Panc1 (cell line): Measurements from ENCODE around the gene PEX13. TPM values are rescaled to one million over a fixed set of nuclear protein-coding genes. Genes with fewer than 3 reads are reported as not detected.
"Not testable (repeated sequence)": the region's sequence is repeated elsewhere in the genome, so short reads cannot be mapped to it uniquely, and the experiment has no call there.

Experiments
- ATAC-seq: fragments of 200-7000 bp; cut with Tn5 transposase; 2 replicates; pipeline ENCODE4 v1.9.1; 2020; ENCODE audit warnings: mild to moderate bottlenecking, moderate library complexity
- BruUV-seq: library from RNA; stranded (reverse); fragments of 400-500 nt; replicated peaks from 2 replicates; lab custom pipeline; 2021; lab: Mats Ljungman, UMichigan
- CTCF ChIA-PET: fragments of 300-600 bp; sonication (Branson Sonifier 250); formaldehyde crosslinking; loops from one replicate; lab custom pipeline; 2022; ENCODE audit warnings: antibody characterized with exemption; lab: Charles Lee
- POLR2A ChIA-PET: fragments of 300-600 bp; sonication (Branson Sonifier 250); formaldehyde crosslinking; loops from one replicate; lab custom pipeline; 2022; ENCODE audit warnings: antibody characterized with exemption; lab: Charles Lee
- DNase-seq: peaks from one replicate; pipeline ENCODE4 v3.0.0-alpha.2; 2010; ENCODE audit warnings: low read depth, low spot score
- H3K27ac ChIP-seq: 2 replicates; pipeline ENCODE4 v1.5.1; 2011; ENCODE audit warnings: mild to moderate bottlenecking, low read length, inconsistent platforms
- H3K27me3 ChIP-seq: fragments of 200-500 bp; sonication (Bioruptor generic); 2 replicates; pipeline ENCODE4 v1.6.0; 2014; ENCODE audit warnings: low read length, inconsistent platforms; ENCODE audit not compliant: control insufficient read depth, insufficient read depth
- H3K36me3 ChIP-seq: fragments of 200-500 bp; sonication (Bioruptor generic); 2 replicates; pipeline ENCODE4 v1.5.1; 2014; ENCODE audit warnings: inconsistent platforms, mild to moderate bottlenecking, low read length, moderate library complexity; ENCODE audit not compliant: control insufficient read depth, insufficient read depth
- H3K4me1 ChIP-seq: 2 replicates; pipeline ENCODE4 v1.5.1; 2011; ENCODE audit warnings: inconsistent platforms, mild to moderate bottlenecking, low read length, moderate library complexity; ENCODE audit not compliant: control insufficient read depth, insufficient read depth
- H3K4me3 ChIP-seq, 2 experiments: 2 replicates each; pipeline ENCODE4 v1.5.1; 2011 to 2012; ENCODE audit warnings: low read depth in 2 of 2, low read length in 2 of 2, mild to moderate bottlenecking in 2 of 2, inconsistent platforms in 1 of 2, moderate library complexity in 1 of 2
- H3K9me3 ChIP-seq: fragments of 200-500 bp; sonication (Bioruptor generic); 2 replicates; pipeline ENCODE4 v1.5.1; 2014; ENCODE audit warnings: low read depth, mild to moderate bottlenecking, inconsistent platforms, low read length, moderate library complexity; ENCODE audit not compliant: control insufficient read depth, insufficient read depth
- CTCF ChIP-seq: fragments of 450-650 bp; IDR thresholded peaks from 2 replicates; pipeline ENCODE4 v1.5.1; 2017; ENCODE audit warnings: mild to moderate bottlenecking
- POLR2AphosphoS5 ChIP-seq: IDR thresholded peaks from 2 replicates; pipeline ENCODE4 v1.6.1; 2012; ENCODE audit warnings: mild to moderate bottlenecking, low read depth, low read length, moderate library complexity
- REST ChIP-seq, 2 experiments: IDR thresholded peaks; 2 replicates each; pipeline ENCODE4 v1.6.1; 2011 to 2012; ENCODE audit warnings: low read depth in 2 of 2, control low read depth in 1 of 2, low read length in 1 of 2, mild to moderate bottlenecking in 1 of 2, moderate library complexity in 1 of 2; ENCODE audit not compliant: insufficient read depth in 1 of 2
- SIN3A ChIP-seq: IDR thresholded peaks from 2 replicates; pipeline ENCODE4 v1.6.1; 2012; ENCODE audit warnings: low read depth, mild to moderate bottlenecking, low read length, moderate library complexity, borderline replicate concordance; ENCODE audit not compliant: insufficient read depth
- TCF7L2 ChIP-seq: IDR thresholded peaks from 2 replicates; pipeline ENCODE4 v1.6.1; 2011; ENCODE audit warnings: mild to moderate bottlenecking, low read depth, low read length, inconsistent platforms
- in situ Hi-C: cut with HindIII; loops from 2 replicates; pipeline ENCODE4 v1.10.0; 2016; ENCODE audit warnings: low sequenced_read_pairs, low pct_unique_long_range_greater_than_20kb
- intact Hi-C: fragments of 100-400 bp; cut with micrococcal nuclease; formaldehyde crosslinking; loops from one replicate; pipeline ENCODE4 v1.10.0; 2022; ENCODE audit not compliant: unreplicated experiment
- total RNA-seq: library from RNA; stranded (reverse); gene quantifications from one replicate; pipeline ENCODE4 v1.2.1, GENCODE V29; 2021; ENCODE audit not compliant: unreplicated experiment

The PEX13 gene
- total RNA-seq, 1 experiment from 2014 or later = 24.7 TPM

- in situ Hi-C loops = no loop called here
- H3K27ac ChIP-seq = no peak overlapping the region
- TF ChIP-seq REST (IDR thresholded peaks at IDR 0.05; ENCODE audit: insufficient read depth in 1 of 2, low read depth in 2 of 2, low read length in 1 of 2) (no peak), TCF7L2 (no peak), POLR2AphosphoS5 (no peak), CTCF (no peak), SIN3A (no peak)
- POLR2A ChIA-PET = no interaction called here
- CTCF ChIA-PET = no interaction called here
- H3K4me1 ChIP-seq = peaks cover 12% of the 10 kb centered on the region; the same call in 1 of the 2 replicates
- H3K4me3 ChIP-seq = no peak overlapping the region
- BruUV-seq = no TSS peak
- H3K27me3 ChIP-seq = no peaks in the 10 kb centered on the region
- peaks cover 2% of the 10 kb centered on the region for H3K36me3 ChIP-seq
- intact Hi-C loops = no loop called here
- DNase-seq (no peak), ATAC-seq (no peak)
- H3K9me3 ChIP-seq = no peaks in the 10 kb centered on the region
These were observed 5.8 kb upstream of the PEX13 start for GRCh38 chr2:61011678-61012077.

GRCh38 chr2:61012303-61012702 lies 5.2 kb upstream of the PEX13 start:
- H3K27me3 ChIP-seq, intact Hi-C loops, H3K36me3 ChIP-seq, H3K9me3 ChIP-seq, CTCF ChIA-PET, POLR2A ChIA-PET, DNase-seq, BruUV-seq, H3K4me3 ChIP-seq, in situ Hi-C loops, H3K27ac ChIP-seq, ATAC-seq: not testable (repeated sequence)
- peaks cover 12% of the 10 kb centered on the region; the same call in 1 of the 2 replicates for H3K4me1 ChIP-seq

- no peak overlapping the region for H3K4me3 ChIP-seq
- no peak for TF ChIP-seq CTCF
- TF ChIP-seq REST (IDR thresholded peaks at IDR 0.05; ENCODE audit: insufficient read depth in 1 of 2, low read depth in 2 of 2, low read length in 1 of 2) = no peak
- TF ChIP-seq SIN3A = no peak
- TF ChIP-seq POLR2AphosphoS5 = no peak
- no peak for TF ChIP-seq TCF7L2
- CTCF ChIA-PET = no interaction called here
- intact Hi-C loops (no loop called here), in situ Hi-C loops (no loop called here)
- no TSS peak for BruUV-seq
- H3K4me1 ChIP-seq = peaks cover 12% of the 10 kb centered on the region; the same call in 1 of the 2 replicates
- no peak overlapping the region for H3K27ac ChIP-seq
- POLR2A ChIA-PET = no interaction called here
- H3K36me3 ChIP-seq = peaks cover 4% of the 10 kb centered on the region
- H3K9me3 ChIP-seq = no peaks in the 10 kb centered on the region
- DNase-seq = no peak
- no peak for ATAC-seq
- no peaks in the 10 kb centered on the region for H3K27me3 ChIP-seq
These were observed 4.1 kb upstream of the PEX13 start for GRCh38 chr2:61013382-61013781.
